Measurements from ENCODE around the gene FAM53B.
"Not testable (repeated sequence)": the region's sequence is repeated elsewhere in the genome, so short reads cannot be mapped to it uniquely, and the experiment has no call there.

Gene FAM53B

GRCh38 chr10:124595143-124595883 lies 148.9 kb downstream of the FAM53B start:
- DNase-seq: no peak

DNA sequence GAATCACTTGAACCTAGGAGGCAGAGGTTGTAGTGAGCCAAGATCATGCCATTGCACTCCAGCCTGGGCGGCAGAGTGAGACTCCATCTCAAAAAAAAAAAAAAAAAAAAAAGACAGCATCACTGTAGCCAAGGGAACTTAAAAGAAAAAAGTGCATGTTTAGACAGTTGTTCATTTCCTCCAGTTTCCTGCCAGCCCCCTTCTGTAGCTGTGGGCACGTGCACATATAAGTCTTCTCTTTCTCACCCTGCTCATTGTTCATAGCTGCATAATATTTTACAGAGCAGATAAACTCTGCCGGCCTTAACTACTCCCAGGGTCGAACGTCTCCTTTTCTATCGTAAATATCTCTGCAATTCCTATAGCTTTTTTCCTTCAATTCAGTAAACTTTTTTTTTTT lies 149.9 kb downstream of the FAM53B start:
- no peak for DNase-seq

DNA sequence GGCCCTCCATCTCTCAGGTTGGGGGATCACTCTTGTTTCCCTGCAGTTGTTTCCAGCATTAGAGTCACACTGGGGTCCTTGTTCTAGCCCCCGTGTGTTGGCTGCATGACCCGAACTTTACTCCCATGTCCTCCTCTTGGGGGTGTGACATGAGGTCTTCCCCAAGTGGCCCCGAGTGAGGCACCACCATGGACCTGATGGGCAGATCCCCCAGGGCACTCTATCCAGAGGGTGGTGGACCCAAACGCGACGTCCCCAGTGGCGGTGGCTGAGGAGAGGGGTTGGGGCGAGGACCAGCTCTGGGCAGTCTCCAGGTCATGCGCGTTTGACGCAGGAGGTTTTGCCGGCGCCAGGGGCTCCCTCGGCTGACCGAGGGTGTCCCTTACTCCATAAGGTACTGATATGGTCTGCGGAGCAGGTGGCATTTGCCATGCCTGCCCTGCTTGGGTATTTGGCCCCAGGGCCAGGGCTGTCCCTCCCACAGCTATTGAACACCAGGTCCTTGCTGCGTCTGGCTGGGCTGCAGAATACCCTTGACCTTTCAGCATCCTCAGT lies 150.7 kb downstream of the FAM53B start:
- DNase-seq: no peak

DNA sequence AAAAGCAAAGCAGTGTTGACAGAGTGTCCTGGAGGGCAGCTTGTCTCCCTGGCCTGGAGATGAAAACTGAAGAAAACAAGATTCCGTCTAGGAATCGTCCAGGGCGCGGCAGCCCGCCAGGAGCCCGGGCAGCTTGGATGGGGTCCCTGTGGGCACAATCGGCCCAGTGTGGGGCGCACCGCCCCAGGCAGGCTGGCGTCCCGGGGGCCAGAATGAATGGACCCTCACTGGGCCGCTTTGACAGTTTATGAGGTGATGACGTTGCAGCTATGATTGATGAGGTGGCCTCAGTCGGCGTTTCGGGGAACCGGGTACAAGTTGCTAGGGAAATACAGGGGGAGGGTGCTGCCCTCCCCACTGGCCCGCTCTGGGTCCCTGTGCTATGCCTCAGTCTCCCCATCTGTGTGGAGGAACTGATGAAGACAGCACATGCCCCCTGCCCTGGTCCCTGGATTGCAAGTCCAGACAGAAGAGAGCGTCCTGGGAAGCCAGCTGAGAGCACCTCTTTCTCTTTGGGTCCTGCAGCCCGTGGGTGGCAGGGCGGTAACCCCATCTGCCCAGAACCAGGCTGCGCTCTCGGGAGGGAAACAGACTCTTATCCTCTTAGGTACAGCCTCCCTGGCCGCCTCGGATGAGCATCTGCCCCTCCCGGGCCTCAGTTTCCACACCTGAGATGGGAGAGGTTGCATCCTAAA lies 151.3 kb downstream of the FAM53B start:
- no peak for DNase-seq

- no peak for DNase-seq
These were observed 152.1 kb downstream of the FAM53B start for GRCh38 chr10:124592101-124592500.

DNA sequence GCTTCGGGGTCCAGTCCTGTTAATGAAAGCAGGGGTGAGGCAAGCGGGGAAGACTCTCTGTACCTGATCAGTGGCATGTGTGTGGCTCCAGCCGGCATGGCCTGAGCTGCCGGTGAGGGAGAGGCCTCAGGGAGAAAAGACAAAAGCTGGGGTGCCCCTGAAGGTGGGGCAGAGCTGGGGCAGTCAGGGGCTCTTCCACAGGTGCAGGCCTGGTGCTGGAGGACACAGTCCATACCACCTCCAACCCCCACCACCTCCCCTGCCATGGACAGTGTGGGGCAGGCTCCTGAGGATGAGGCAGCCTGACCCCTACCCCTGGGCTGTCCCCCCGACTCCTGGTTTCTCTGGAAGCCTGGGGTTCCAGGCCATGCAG lies 153.1 kb downstream of the FAM53B start:
- no peak for DNase-seq

GRCh38 chr10:124590216-124591122 lies 153.7 kb downstream of the FAM53B start:
- DNase-seq: no peak

- DNase-seq: no peak
These were observed 154.6 kb downstream of the FAM53B start for GRCh38 chr10:124589491-124590041.

DNA sequence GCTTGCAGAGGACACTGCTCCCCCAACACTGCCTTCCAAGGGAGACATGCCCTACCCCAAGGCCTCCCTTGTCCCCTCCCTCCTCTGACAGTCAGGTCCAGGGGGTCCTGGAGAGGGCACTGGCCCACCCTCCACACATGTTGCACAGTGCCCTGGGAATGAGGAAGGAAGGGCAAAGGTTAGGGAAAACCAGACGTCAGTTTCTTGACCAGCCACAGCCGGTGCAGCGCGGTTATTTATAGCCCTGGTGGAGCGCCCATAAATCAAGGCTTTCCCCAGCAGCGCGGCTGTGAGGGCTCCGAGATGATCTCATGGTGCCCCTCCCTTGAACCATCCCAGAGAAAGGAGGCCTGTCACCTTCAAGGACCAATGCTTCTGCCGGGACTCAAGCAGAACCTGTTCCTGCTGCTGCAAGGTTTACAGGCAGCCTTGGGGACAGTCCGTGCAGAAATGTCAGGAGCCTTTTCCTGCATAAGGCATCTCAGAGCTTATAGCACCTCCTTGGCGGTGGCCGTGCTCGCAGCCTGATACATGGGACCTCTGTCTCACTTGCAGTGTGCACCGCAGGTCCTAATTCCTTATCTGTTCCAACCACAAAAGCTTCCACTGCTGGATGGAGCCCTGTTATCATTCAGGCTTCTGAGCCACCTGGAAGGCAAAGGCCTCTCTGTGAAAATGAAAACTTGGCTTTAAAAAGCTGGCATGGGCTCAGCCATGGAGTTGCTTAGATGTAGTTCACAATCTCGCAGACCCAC lies 155.3 kb downstream of the FAM53B start:
- DNase-seq: no peak

DNA sequence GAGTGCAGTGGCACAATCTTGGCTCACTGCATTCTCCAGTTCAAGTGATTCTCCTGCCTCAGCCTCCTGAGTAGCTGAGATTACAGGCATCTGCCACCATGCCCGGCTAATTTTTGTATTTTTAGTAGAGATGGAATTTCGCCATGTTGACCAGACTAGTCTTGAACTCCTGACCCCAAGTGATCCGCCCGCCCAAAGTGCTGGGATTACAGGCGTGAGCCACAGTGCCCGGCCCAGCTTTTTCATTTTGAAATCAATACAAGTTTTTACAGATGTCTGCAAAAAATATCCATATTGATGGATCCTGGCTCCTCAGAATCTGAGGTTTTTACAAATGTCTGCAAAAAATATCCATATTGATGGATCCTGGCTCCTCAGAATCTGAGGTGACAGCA lies 155.8 kb downstream of the FAM53B start:
- not testable (repeated sequence) for DNase-seq

DNA sequence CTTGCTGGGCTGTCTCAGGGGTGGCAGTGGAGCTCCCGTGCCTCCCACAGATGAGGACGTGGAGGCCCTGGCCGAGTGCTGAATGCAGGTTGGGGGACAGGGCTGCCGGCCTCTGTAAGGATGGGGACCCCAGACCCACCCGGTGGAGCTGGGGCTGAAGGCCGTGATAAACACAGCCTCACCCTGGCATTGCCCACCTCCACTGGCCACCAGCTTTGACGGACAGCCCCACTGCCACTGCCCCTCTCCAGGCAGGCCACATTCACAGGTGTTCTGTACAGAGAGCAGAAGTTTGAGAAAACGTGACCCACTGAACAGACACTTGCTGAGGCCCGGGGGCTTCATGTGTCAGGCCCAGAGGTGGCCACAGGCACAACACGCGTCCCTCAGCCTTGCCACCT lies 156.4 kb downstream of the FAM53B start:
- DNase-seq: no peak

DNA sequence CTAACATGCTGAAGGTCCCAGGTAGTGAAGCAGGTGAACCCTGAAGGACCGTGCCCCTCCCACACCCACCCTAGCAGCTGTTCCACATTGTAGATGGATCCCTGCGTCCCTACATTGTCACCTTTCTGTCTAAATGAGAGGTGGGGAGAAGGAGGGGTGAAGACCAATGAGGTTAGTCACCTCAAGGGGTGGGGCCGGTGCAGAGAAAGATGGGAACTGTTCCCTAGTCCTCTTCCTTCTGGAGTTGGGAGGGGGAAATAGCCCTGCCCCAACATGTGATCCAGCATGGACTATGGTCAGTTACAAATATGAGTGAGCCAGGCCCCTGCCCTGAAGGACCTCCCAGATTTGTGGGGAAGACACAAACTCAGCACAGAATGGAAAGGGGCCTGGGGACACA lies 158.0 kb downstream of the FAM53B start:
- no peak for DNase-seq

GRCh38 chr10:124579011-124579399 lies 165.2 kb downstream of the FAM53B start:
- no peak for DNase-seq

- DNase-seq: no peak
These were observed 165.8 kb downstream of the FAM53B start for GRCh38 chr10:124578231-124579010.

DNA sequence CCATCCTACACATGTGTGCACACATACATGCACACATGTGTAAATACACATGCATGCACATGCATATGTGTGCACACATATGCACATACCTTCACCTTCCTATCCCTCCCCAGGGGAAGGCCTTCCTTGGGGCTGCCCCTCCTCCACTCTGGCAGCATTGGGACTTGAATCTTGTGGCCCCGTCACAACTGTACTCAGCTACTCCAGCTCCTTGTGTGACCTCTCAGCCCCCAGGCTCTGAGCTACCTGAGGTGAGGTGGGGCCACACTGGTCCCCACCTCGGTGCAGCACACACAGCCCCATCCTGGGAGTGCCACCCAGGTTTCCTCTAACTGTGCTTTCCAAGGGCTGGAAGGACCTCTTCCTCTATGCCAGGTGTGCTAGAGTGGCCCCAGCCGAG lies 166.5 kb downstream of the FAM53B start:
- DNase-seq: no peak

DNA sequence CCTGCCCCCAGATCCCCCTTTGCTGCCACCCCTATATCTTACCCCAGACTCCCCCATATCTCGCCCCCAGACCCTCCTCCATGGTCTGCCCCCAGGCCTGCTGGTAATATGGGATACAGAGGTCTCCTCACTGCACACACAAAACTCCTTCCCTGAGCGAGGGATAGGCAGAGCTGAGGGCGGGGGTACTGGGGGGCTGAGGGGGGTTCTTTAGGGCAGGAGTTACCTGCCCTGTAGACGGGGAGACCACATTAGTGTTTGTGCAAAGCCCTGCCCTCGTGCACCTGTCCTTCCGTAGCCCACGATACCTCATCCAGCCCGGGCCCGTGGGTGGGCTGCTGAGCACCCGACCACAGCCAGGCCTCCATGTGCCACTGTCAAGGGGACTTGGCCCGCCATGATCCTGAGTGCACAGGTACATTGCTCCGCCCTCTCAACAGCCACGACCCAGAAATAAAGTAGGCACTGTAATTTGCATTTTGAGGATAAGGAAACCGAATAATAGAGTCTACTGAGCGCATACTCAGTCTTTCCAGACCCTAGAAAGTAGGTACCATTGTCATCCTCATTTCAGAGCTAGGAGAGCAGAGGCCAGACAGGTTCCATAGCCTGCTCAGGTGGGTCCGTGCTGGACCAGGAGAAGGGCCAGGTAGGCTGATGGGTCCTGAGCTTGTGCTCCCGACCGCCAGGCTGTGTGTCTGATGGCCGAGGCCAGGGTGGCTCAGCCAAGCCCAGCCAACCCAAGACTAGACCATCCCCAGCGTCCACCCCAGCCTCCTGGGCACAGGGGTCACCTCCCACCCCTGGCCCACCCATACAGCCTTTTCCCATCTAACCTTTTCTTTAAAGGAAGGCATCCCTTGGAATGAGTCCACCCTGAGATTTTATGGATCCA lies 167.4 kb downstream of the FAM53B start:
- DNase-seq: no peak

GRCh38 chr10:124575107-124576035 lies 168.8 kb downstream of the FAM53B start:
- no peak for DNase-seq

GRCh38 chr10:124574456-124575070 lies 169.6 kb downstream of the FAM53B start:
- no peak for DNase-seq

All from DMS153 (cell line).